GM10266 (cell line): Measurements from ENCODE around the gene LRP10.
A peak's percentile ranks its signal among the peaks of the same experiment; 100 is the strongest.

ENCODE experiments used
- DNase-seq: peaks from one replicate; pipeline ENCODE4 v3.0.0; 2012; ENCODE audit errors: extremely low spot score
- TF ChIP-seq, protein P1 (sequence below): IDR thresholded peaks from 2 replicates; pipeline ENCODE4 v1.5.1; 2012; ENCODE audit warnings: mild to moderate bottlenecking, low read depth; ENCODE audit not compliant: control insufficient read depth, insufficient read depth; ENCODE audit errors: missing control alignments

The LRP10 gene

DNA sequence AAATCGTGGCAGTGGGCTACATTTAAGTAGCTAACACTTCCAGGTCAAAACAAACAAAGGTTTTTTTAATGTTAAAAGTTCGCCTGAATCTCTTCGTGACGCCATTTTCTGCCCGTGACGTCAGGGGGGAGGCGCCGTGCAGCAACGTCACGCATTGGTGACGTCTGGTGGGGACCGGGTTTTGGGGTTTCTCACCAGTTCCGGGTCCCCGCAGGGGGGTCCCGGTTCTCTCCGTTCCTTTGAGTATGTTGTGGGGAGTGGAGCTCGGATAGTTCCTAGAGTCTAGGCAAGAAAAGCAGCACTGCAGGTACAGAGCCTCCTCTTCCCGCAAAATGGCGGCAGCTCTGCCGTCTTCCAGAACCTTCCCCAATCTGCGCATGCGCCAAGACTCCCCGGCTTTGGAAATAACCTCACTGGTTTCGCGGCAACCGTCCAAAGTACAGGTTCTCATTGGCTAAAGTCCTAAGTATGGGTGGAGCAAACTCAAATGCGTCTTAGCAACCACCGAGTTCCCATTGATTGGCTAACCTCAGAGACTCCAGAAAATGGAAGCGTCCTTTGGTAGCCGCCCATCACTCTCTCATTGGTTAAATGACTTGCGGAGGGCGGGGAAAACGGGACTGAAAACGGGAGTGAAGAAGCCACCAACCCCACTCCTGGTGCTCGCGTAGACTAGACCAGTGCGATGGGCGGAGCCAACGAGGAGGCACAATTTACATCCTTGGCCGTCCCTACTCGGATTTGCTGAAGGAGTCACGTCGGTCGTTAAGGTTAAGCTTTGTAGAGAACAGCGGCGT is 47.5 kb downstream of the LRP10 start, which contains the start of gene RBM23:
TSS of gene RBM23 (minus strand) at position 346 of the 797 bp plus-strand sequence.
- DNase-seq: peak; percentile 90
- TF ChIP-seq, protein P1, sequence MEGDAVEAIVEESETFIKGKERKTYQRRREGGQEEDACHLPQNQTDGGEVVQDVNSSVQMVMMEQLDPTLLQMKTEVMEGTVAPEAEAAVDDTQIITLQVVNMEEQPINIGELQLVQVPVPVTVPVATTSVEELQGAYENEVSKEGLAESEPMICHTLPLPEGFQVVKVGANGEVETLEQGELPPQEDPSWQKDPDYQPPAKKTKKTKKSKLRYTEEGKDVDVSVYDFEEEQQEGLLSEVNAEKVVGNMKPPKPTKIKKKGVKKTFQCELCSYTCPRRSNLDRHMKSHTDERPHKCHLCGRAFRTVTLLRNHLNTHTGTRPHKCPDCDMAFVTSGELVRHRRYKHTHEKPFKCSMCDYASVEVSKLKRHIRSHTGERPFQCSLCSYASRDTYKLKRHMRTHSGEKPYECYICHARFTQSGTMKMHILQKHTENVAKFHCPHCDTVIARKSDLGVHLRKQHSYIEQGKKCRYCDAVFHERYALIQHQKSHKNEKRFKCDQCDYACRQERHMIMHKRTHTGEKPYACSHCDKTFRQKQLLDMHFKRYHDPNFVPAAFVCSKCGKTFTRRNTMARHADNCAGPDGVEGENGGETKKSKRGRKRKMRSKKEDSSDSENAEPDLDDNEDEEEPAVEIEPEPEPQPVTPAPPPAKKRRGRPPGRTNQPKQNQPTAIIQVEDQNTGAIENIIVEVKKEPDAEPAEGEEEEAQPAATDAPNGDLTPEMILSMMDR: no peak

DNA sequence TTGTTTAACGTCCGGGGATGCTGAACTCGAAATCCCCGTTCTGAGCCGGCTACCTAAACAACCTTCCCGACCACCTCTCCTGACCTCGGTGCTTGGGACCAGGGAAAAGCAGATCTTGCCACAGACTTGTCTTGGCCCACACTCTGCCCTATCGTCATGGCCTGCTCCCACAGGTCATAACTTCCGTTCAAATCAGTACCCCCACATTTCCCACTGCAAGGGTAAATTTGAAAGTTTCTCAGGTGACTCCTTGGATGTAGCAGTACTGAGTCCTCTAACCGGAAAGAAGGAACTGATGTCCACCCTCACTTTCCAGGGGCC is 48.0 kb downstream of the LRP10 start:
- no peak for DNase-seq
- TF ChIP-seq, protein P1: no peak

DNA sequence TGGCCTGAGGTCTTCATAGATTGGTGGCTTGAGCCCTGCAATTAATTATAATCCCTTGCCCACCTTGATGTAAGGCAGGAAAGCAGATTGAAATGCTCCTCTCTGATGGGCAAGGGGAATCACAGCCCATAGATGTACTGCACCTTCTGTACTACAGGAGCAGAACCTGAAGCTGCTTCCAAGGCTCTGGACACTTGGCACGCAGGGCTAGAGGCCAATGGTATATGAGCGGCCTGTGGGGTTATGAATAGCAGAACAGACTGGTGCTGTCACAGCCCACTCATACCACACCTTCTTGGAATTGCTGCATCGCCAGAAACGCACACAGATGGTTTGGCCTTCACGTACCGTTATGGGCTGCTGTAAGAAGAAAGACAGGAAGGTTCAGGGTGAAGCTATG is 49.2 kb downstream of the LRP10 start:
- DNase-seq: no peak

DNA sequence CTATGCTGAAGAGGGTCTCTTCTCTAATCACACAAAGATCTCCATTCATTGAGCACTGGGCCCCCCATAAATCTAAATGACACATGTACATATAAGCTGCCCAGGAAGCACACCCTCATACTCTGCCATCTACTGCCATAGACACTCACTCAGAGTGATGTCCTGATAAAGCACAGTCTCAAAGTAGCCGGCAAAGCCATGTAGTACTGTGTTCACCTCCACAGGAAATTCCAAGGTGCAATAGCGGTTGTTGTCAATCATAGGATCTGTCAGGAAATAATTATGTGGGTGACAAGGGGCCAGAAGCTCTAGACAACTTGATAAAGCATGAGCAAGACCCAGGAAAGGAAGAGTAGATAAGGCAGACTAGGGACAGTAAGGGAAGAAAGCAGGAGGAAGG is 50.8 kb downstream of the LRP10 start:
- DNase-seq: no peak
- TF ChIP-seq, protein P1: no peak

More for the DNA sequence above, 49.2 kb downstream of the LRP10 start:
- TF ChIP-seq, protein P1: no peak

DNA sequence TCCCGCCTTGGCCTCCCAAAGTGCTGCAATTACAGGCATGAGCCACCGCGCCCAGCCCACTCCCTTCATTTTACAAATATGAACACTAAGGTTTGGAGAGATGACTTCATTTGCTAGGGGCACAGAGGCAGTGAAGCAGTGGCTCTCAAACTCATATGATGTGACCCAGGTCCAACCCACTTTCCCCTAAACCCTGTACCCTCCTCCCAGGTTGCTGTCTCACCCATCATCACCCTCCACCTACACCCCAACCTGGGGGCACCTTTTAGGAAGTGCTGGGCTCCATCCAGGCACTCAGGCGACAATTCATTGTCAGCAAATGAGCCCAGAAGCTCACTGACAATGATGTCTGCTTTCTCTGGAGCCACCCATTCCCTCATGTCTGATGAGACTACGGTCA is 52.2 kb downstream of the LRP10 start:
- TF ChIP-seq, protein P1: no peak
- no peak for DNase-seq

DNA sequence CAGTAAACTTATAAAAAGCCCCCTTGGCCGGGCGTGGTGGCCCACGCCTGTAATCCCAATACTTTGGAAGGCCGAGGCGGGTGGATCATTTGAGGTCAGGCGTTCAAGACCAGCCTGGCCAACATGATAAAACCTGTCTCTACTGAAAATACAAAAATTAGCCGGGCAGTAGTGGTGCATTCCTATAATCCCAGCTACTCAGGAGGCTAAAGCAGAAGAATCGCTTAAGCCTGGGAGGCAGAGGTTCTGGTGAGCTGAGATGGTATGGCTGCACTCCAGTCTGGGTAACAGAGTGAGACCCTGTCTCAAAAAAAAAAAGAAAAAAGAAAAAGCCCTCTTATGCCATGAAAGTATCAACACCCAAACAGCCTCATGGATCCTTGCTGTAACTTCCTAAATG is 54.0 kb downstream of the LRP10 start:
- no peak for DNase-seq
- TF ChIP-seq, protein P1: no peak

DNA sequence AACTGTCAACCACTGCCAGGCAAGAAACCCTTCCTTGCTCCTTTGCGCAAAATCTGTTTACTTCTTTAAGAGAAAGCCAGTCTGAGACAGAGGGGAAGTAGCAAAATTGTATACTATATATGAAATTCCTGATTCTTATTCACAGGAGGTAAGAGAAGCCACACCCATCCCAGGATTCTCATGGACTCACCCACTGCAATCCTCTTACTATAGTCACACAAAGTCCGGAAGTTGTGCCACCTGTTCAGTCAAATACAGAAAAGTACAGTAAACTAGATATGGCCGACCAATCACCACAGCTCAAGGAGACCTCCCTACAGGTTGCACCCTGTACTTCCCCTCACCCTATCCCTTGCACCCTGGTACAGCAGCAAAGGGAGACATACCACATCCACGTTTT is 54.8 kb downstream of the LRP10 start:
- TF ChIP-seq, protein P1: no peak
- DNase-seq: no peak
